C1 segment of cervical spinal cord (tissue), 14 donors: ENCODE measurements around the gene TACC2.

ENCODE experiments used
- DNase-seq, 14 donors: peaks; one replicate each; lab custom pipeline; 2025; lab: John Stamatoyannopoulos, UW

TACC2 gene

DNA sequence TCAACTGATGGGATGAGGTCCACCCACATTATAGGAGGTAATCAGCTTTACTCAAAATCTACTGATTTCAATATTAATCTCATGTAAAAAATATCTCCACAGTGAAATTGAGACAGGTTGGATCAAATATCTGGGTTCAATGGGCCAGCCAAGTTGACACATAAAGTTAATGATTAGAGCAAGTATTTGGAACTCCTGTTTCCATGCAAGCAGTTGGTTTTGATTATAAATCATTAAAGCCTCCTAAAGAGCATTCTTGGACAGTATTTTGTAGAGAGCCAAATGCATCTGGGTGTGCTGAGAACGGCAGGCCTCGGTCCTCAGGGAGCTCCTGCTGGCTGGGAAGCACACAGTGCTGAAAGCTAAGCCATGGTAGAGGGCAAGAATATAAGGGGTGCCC, 155.2 kb downstream of the TACC2 start:
- DNase-seq = no peak

DNA sequence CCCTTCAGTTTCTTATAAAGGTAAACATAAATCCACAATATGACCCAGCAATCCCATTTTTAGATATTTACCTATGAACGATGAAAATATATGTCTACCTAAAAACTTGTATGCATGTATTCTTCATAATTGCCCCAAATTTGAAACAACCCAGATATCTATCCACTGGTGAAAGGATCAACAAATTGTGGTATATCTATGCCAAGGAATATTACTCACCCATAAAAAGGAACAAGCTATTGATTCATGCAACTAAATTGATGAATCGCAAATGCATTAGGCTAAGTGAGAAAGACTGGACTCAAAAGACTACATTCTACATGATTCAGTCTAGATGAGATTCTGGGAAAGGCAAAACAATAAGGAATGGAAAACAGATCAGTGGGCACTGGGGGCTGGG, 156.2 kb downstream of the TACC2 start:
- no peak for DNase-seq

DNA sequence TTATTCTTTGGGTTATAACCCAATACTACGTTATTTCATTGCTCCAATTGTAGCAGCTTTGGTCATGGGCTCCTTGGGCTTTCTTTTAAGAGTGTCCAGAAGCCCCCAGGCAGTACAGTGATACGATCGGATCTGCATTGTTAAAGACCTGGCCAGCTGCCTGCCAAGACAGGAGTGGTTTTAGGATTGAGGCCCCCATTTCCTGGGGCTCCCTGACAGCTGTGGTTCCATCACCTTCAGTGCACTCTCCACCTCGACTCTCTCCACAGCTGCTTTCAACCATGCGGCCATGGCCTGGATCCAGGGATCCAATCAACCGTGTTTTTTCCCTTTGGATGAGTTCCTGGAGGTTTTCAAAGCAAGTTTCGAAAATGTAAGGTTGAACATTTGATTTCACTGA, 158.7 kb downstream of the TACC2 start:
- DNase-seq = no peak

DNA sequence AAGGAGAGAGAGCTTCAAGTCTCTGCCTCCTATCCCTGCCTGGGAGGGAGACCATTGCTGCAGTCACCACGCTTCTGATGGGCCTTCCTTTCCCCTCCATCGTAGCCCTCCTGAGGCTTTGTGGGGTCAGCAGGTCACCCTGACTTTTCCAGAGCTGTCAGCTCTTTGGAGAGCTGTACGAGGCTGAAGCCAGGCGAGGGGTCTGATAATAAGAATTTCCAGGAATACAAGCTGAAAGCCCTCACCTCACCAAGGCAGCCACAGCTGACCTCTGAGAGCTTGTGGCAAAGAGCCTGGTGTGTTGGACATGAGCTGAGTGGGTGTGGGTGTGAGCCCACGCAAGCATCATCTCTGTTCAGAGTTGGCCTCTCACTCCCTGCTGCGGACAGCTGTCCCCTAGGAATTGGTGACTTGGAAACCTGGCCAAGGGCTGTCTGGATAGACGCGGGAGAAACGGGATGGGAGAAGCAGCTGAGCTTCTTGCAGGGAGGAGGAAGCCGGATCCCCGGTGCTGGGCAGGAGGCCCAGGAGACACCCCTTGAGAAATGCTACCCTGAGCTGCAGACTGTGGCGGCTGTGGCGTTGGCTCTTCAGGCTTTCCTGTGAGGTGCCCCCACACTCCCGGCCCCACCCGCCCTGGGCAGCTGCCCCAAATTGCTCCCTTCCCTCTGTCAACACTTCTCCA, 160.1 kb downstream of the TACC2 start:
- DNase-seq = peak in 2 of 14 donors; percentile 22 to 33

DNA sequence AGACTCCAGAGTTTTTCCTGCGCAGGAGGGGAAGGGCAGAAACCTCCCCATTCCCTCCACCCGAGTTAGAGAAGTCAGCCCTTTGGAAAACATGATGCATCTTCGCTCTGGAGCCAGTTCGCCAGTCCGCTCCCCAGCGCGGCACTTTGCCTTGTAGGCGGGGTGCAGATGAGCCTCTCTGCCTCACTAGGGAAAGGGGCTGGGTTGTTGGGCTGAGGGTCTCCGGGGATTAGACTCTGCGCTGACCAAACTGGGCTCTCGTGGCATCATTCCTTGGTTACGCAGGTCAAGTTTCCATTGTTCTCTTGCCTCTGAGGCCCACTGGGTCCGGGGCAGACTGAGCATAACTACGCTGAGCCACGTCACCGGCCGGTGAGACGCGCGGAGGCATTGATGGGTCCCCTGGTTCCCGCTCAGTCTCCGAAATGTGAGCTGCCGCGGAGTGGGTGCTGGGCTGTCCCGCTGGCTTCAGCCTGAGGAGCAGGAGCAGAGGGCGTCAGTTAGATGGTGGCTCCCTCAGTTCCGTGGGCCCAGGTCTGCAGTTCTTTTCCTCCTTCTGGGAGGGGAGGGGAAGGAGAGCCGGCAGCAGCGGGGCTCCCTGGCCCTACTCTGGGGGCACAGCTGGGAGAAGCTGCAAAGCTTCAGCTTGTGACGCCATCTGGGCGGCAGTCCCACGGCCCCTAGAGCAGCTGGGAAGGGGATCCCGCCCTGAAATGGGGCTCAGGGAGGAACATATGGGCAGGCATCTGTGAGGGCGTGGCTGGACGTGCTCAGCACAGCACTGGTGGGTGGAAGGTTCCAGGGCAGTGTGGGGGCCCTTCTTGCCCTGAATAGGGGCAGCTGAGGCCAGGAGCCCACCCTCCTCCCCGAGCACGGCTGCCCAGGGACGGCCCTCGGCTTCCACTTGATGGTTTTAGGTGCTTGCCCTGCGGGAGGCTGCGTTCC, 160.9 kb downstream of the TACC2 start:
- no peak for DNase-seq

DNA sequence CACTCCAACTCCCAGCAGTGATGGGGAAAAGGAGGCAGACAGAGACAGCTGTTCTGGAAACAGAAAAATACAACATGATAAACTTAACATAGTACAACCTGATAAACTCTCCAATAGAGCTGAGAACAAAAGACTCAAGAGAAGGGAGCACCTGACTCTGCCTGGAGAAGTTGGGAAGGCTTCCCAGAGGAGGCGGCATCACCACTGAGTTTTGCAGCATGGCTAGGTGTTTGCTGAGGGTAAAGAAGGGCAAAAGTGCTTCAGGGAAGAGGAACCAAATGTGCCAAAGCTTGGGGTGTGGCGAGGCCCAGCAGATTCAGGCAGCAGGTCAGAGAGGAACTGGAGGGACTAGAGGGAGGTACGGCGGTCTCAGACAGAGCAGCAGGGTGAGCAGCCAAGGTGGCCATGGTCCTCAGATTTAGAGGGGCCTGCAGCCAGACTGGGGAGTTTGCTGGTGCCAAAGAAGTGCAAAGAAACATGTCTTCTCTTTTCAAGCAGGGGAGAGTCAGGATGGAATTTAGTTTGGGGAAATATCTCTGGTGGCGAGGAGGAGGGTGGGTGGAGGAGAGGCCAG, 162.2 kb downstream of the TACC2 start:
- DNase-seq = no peak

GRCh38 chr10:122152544-122152943, 163.6 kb downstream of the TACC2 start:
- peak in 13 of 14 donors; percentile 44 to 94 (median 85) for DNase-seq

GRCh38 chr10:122154031-122154544, 165.1 kb downstream of the TACC2 start:
- peak in 3 of 14 donors; percentile 14 to 63 (median 15) for DNase-seq

DNA sequence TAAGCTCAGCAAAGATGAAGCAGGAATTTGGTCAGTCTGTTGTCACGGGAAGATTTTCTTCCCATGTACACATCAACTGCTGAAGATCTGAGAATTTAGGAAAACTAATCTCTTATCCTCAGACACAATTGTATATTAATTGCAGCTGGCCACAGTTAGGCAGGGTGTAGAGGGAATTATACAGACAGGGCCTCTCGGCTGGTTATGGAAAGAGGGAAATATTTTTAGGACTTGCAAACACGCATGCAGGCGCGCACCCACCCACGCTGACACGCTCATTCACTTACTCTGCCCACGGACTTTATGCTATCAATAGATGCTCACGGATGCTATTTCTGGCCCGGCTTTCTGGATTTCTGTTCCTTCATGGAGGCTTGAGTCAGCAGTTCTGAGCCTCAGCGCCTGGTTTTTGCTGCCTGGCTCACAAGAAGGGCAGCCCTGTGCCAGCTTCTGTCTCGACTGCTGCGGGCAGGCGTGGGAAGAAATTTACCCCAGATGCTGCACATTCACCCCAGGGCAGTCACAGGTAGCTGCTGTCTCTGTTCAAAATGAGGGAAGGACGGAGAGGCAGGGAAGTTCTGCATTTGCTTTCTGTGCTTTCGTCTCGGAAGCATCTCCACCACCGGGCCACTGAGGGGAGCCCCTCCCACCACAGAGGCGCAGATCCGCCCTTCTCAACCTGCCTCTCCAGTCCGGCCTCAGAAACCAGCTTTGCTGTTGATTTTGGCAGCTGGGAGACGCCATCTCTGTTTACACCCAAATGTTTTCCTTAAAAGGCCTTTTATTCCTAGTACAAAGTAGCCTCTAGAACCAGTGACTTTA, 165.8 kb downstream of the TACC2 start:
- peak in 9 of 14 donors; percentile 26 to 78 (median 48) for DNase-seq

DNA sequence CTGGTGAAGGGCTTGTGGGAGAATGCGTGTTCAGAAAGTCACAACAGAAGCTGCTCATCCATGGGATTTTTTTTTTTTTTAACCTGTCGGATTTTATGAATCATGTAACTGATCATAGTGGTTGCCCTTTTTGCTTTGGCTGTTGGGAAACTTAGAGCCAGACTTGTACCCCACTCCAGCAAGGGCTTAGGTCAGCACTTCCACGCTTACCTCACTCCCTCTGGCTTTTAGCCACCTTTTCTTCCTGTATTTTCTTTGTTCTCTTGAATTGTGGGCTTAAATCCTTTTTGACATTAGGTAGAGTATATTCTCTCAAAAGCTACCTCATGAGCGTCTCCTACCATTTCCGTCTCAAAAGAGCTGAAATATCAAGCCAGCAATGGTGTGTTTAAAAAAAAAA, 168.5 kb downstream of the TACC2 start:
- no peak for DNase-seq

DNA sequence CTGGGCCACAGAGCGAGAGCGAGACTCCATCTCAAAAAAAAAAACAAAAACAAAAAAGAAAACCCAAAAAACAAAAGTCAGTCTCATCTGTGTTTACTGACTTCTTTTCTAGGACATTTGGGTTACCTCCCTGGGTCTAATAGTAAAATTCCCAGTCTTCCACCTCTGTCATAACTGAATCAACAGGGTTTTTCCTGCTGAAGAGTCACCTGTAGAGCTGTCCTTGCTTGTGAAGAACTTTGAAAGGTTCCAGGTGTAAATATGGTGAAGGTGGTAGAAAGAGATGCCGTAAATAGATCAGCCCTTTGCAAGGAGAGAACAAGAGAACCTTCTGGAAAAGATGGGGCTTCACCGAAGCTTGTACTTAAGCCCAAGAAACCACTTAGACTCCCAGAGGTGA, 169.4 kb downstream of the TACC2 start:
- DNase-seq = no peak

- DNase-seq = peak in 1 of 14 donors; percentile 57
Measured at GRCh38 chr10:122159141-122159970, 170.4 kb downstream of the TACC2 start.

GRCh38 chr10:122161795-122162194, 172.8 kb downstream of the TACC2 start:
- no peak for DNase-seq

DNA sequence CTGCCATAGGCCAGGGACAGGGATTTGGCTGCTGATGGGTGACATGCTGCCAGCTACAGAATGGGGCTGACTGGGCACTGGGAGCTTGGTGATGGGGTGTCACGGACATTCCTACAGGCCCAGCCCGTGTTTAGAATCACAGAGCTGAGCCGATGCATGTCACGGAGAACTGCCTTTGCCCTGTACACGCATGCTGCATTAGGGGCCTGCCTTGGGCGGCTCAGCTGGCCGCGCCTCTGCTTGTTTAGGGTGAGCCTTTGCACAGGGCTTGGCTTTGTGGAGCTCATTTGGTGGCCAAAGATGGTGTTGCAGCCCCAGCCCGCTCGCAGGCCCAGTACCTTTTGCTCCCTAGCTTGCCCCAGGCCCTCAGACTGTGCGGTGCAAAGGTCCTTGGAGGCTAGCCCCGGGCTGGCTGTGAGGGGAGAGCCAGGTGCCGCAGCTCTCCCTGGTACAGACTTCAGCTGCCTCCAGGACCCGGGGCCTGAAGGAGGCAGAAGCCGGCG, 173.8 kb downstream of the TACC2 start:
- DNase-seq = peak in 1 of 14 donors; percentile 81

GRCh38 chr10:122163174-122164022, 174.4 kb downstream of the TACC2 start:
- peak in 2 of 14 donors; percentile 29 to 71 for DNase-seq

DNA sequence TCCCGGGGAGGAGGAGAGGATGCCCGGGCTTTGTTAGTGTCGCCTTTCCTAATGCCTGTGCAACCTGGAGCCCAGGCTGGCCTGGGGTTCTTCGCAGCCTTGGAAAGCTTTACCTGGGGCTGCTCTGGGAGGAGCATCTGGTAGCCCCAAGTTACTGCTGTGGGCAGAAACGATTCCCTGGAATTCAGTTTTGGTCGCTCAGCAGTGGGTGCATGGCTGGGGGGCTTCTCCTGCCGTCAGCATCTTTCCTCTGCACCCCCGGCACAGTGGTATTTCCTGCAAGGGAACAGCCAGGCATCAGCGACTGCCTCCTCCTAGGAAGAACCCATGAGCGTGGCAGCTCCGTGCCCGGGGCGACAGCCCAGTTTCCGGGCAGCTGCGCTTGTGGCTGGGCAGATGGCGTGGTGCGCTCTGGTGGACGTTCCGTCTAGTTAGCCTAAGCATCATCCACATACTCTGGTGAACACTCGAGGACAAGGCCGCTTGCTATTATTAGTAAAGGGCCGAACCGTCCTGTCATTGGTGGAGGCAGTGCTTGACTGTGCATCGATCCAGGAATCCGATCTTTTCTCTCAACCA, 175.1 kb downstream of the TACC2 start:
- DNase-seq = peak in 10 of 14 donors; percentile 19 to 81 (median 44)

GRCh38 chr10:122164815-122165483, 176.0 kb downstream of the TACC2 start:
- peak in 1 of 14 donors; percentile 51 for DNase-seq
